Neural cell (in vitro differentiated cells): ENCODE data around the gene CDK5RAP1.

Experiments
- CTCF ChIP-seq: fragments of 450-650 bp; IDR thresholded peaks from 2 replicates; pipeline ENCODE4 v1.5.1; 2014; ENCODE audit warnings: antibody characterized with exemption, mild to moderate bottlenecking, moderate library complexity; ENCODE audit not compliant: poor library complexity, severe bottlenecking
- EP300 ChIP-seq: fragments of 450-650 bp; conservative IDR thresholded peaks from 2 replicates; pipeline ENCODE4 v1.6.1; 2014; ENCODE audit warnings: antibody characterized with exemption, mild to moderate bottlenecking, moderate library complexity; ENCODE audit not compliant: poor library complexity, severe bottlenecking
- EZH2 ChIP-seq: fragments of 200-600, 300-800 bp; shearing (Covaris generic), sonication (generic); IDR thresholded peaks from 2 replicates; pipeline ENCODE4 v1.6.1; 2014; ENCODE audit warnings: antibody characterized with exemption, low read length, borderline replicate concordance, mild to moderate bottlenecking; ENCODE audit not compliant: insufficient read depth, poor library complexity, severe bottlenecking
- POLR2AphosphoS5 ChIP-seq: IDR thresholded peaks from 2 replicates; pipeline ENCODE4 v1.6.1; 2012
- RAD21 ChIP-seq: fragments of 450-650 bp; conservative IDR thresholded peaks from 2 replicates; pipeline ENCODE4 v1.6.1; 2014; ENCODE audit warnings: antibody characterized with exemption, mild to moderate bottlenecking, moderate library complexity
- REST ChIP-seq: IDR thresholded peaks from 2 replicates; pipeline ENCODE4 v1.6.1; 2012; ENCODE audit warnings: borderline replicate concordance
- SMC3 ChIP-seq: fragments of 450-650 bp; conservative IDR thresholded peaks from 2 replicates; pipeline ENCODE4 v1.6.1; 2014; ENCODE audit warnings: antibody characterized with exemption, mild to moderate bottlenecking, moderate library complexity; ENCODE audit not compliant: poor library complexity
- TAF1 ChIP-seq: IDR thresholded peaks from 2 replicates; pipeline ENCODE4 v1.6.1; 2012; ENCODE audit warnings: low read depth

DNA sequence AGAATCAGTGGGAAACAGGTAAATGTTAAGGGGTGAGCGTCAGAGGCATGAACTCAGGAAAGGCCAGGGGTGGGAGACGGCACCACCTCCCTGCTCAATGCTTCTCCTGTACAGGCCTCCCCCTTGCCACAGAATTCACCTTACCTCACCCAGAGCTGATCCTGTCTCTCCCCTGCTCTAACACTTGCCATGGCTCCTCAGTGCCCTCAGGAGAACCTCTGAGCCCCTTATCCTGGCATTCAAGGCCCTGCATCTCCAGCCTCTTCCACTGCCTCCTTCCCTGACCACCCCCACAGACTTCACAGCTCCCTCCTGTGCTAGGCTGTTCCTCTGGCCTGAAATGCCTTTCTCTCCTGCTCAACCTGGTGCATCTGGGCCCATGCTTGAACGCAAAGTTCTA, 84.4 kb downstream of the CDK5RAP1 start:
- TF ChIP-seq POLR2AphosphoS5 (no peak), SMC3 (no peak), CTCF (no peak), EZH2 (no peak), EP300 (no peak), RAD21 (no peak), REST (no peak), TAF1 (no peak)
